GM12864 (cell line): Measurements from ENCODE around the gene KCNB1.
A peak's percentile ranks its signal among the peaks of the same experiment; 100 is the strongest.

Experiments
- DNase-seq: peaks from one replicate; pipeline ENCODE4 v3.0.0-alpha.2; 2011; ENCODE audit warnings: low read depth
- H3K4me3 ChIP-seq: 2 replicates; pipeline ENCODE4 v1.5.1; 2011; ENCODE audit warnings: mild to moderate bottlenecking, low read depth, low read length, control low read depth
- CTCF ChIP-seq: IDR thresholded peaks from 2 replicates; pipeline ENCODE4 v1.5.1; 2011; ENCODE audit warnings: low read depth, mild to moderate bottlenecking, moderate library complexity, low read length, control low read depth, inconsistent platforms; ENCODE audit errors: missing control alignments

The KCNB1 gene

GRCh38 chr20:49386848-49387580 lies 95.5 kb downstream of the KCNB1 start:
- no peak for DNase-seq
- no peak overlapping the region for H3K4me3 ChIP-seq
- no peak for TF ChIP-seq CTCF

GRCh38 chr20:49385465-49385864 lies 97.0 kb downstream of the KCNB1 start:
- H3K4me3 ChIP-seq: no peak overlapping the region
- DNase-seq: no peak
- no peak for TF ChIP-seq CTCF

GRCh38 chr20:49384437-49385434 lies 97.7 kb downstream of the KCNB1 start:
- TF ChIP-seq CTCF: peak; percentile 77
- no peak overlapping the region for H3K4me3 ChIP-seq
- DNase-seq: no peak

GRCh38 chr20:49381558-49382493 lies 100.6 kb downstream of the KCNB1 start:
- TF ChIP-seq CTCF: no peak
- H3K4me3 ChIP-seq: no peak overlapping the region
- DNase-seq: no peak

GRCh38 chr20:49380337-49380780 lies 102.1 kb downstream of the KCNB1 start:
- no peak for TF ChIP-seq CTCF
- DNase-seq: no peak
- no peak overlapping the region for H3K4me3 ChIP-seq

GRCh38 chr20:49379338-49379737 lies 103.1 kb downstream of the KCNB1 start:
- no peak for DNase-seq
- no peak overlapping the region for H3K4me3 ChIP-seq
- no peak for TF ChIP-seq CTCF
